CD14-positive monocyte (primary cell): ENCODE data around the gene NFAM1. TPM values are rescaled to one million over a fixed set of nuclear protein-coding genes. Genes with fewer than 3 reads are reported as not detected.
A peak's percentile ranks its signal among the peaks of the same experiment; 100 is the strongest.

Experiments
- DNase-seq, 3 donors: peaks; one replicate each; pipeline ENCODE4 v3.0.0-alpha.2; 2011 to 2022
- H2AFZ ChIP-seq: 2 replicates; pipeline ENCODE4 v1.6.0; 2012; ENCODE audit warnings: mild to moderate bottlenecking, low read depth, low read length, inconsistent platforms; ENCODE audit not compliant: insufficient read depth, poor library complexity, severe bottlenecking
- H3K27ac ChIP-seq, 2 donors: 1 replicate in 1 of 2; 2 replicates in 1 of 2; pipeline ENCODE4 v1.5.1; 2012 to 2013; ENCODE audit warnings: low read length in 2 of 2, control low read depth in 1 of 2, inconsistent platforms in 1 of 2, low read depth in 1 of 2, mild to moderate bottlenecking in 1 of 2
- H3K27me3 ChIP-seq, 2 donors: one replicate each; pipeline versions ENCODE4 v1.6.0 to v1.6.1; 2011 to 2013; ENCODE audit warnings: low read length in 2 of 2; ENCODE audit not compliant: control insufficient read depth in 2 of 2, insufficient read depth in 2 of 2
- H3K36me3 ChIP-seq, 2 donors: replicated peaks in 1 of 2; 1 replicate in 1 of 2; 2 replicates in 1 of 2; pipeline versions ENCODE4 v1.5.1 to v1.6.1; 2012 to 2013; ENCODE audit warnings: low read length in 2 of 2, control low read depth in 1 of 2, inconsistent platforms in 1 of 2, mild to moderate bottlenecking in 1 of 2; ENCODE audit not compliant: insufficient read depth in 2 of 2, control insufficient read depth in 1 of 2
- H3K4me1 ChIP-seq, 2 donors: 1 replicate in 1 of 2; 2 replicates in 1 of 2; pipeline versions ENCODE4 v1.5.1 to v1.6.1; 2012 to 2013; ENCODE audit warnings: low read length in 2 of 2, control low read depth in 1 of 2, inconsistent platforms in 1 of 2, mild to moderate bottlenecking in 1 of 2, moderate library complexity in 1 of 2; ENCODE audit not compliant: insufficient read depth in 2 of 2, control insufficient read depth in 1 of 2
- H3K4me2 ChIP-seq: replicated peaks from 2 replicates; pipeline ENCODE3; 2012; ENCODE audit warnings: low read length, moderate library complexity, mild to moderate bottlenecking; ENCODE audit not compliant: poor library complexity, severe bottlenecking; ENCODE audit errors: extremely low read depth
- H3K4me3 ChIP-seq, 3 experiments: fragments of 200-600 bp in 1 of 3; sonication (generic) in 1 of 3; replicated peaks in 1 of 3; 1 replicate in 2 of 3; 2 replicates in 1 of 3; pipeline ENCODE4 v1.5.1; 2011 to 2013; ENCODE audit warnings: low read length in 3 of 3, mild to moderate bottlenecking in 3 of 3, control low read depth in 2 of 3, low read depth in 2 of 3, inconsistent platforms in 1 of 3, moderate library complexity in 1 of 3
- H3K79me2 ChIP-seq: 2 replicates; pipeline ENCODE4 v1.6.0; 2012; ENCODE audit warnings: mild to moderate bottlenecking, control low read depth, inconsistent platforms, low read length, moderate library complexity; ENCODE audit not compliant: insufficient read depth
- H3K9ac ChIP-seq: 2 replicates; pipeline ENCODE4 v1.6.0; 2017; ENCODE audit warnings: low read length, mild to moderate bottlenecking; ENCODE audit not compliant: insufficient read depth, poor library complexity, severe bottlenecking
- H3K9me3 ChIP-seq, 2 donors: replicated peaks in 1 of 2; 1 replicate in 1 of 2; 2 replicates in 1 of 2; pipeline versions ENCODE4 v1.5.1 to v1.6.1; 2012 to 2013; ENCODE audit warnings: low read length in 2 of 2, control low read depth in 1 of 2; ENCODE audit not compliant: control insufficient read depth in 1 of 2, insufficient read depth in 1 of 2
- H4K20me1 ChIP-seq: 2 replicates; pipeline ENCODE4 v1.6.0; 2012; ENCODE audit warnings: mild to moderate bottlenecking, low read length, control low read depth, moderate library complexity; ENCODE audit not compliant: insufficient read depth
- H3K27ac Mint-ChIP-seq, 7 donors: one replicate each; pipeline ENCODE4 v1.8.0; 2020; ENCODE audit warnings: mild to moderate bottlenecking in 7 of 7, mixed read lengths in 7 of 7, moderate library complexity in 6 of 7, inconsistent platforms in 2 of 7
- H3K27me3 Mint-ChIP-seq, 3 donors: one replicate each; pipeline ENCODE4 v1.8.0; 2021 to 2022; ENCODE audit warnings: low read depth in 3 of 3, mild to moderate bottlenecking in 3 of 3, mixed read lengths in 3 of 3, moderate library complexity in 3 of 3, inconsistent platforms in 1 of 3
- H3K36me3 Mint-ChIP-seq, 2 donors: one replicate each; pipeline ENCODE4 v1.8.0; 2020; ENCODE audit warnings: mixed read lengths in 2 of 2, inconsistent platforms in 1 of 2, mild to moderate bottlenecking in 1 of 2
- H3K4me1 Mint-ChIP-seq: one replicate; pipeline ENCODE4 v1.8.0; 2020; ENCODE audit warnings: mild to moderate bottlenecking, mixed read lengths
- H3K4me3 Mint-ChIP-seq, 2 donors: one replicate each; pipeline ENCODE4 v1.8.0; 2020; ENCODE audit warnings: mild to moderate bottlenecking in 2 of 2, mixed read lengths in 2 of 2, moderate library complexity in 1 of 2
- H3K9me3 Mint-ChIP-seq, 7 donors: one replicate each; pipeline ENCODE4 v1.8.0; 2020 to 2022; ENCODE audit warnings: mixed read lengths in 7 of 7, mild to moderate bottlenecking in 6 of 7, moderate library complexity in 6 of 7, inconsistent platforms in 2 of 7
- CTCF ChIP-seq: fragments of 200-600 bp; IDR thresholded peaks from one replicate; pipeline ENCODE4 v1.8.0; 2022; ENCODE audit warnings: antibody characterized with exemption, mild to moderate bottlenecking
- WGBS: methylation state at CpG from one replicate; pipeline ENCODE4 v1.1.5; 2013; ENCODE audit warnings: missing lambda C conversion rate; ENCODE audit not compliant: insufficient coverage; 5-methylcytosine and 5-hydroxymethylcytosine counted together
- intact Hi-C, 2 donors: fragments of 100-400 bp; cut with micrococcal nuclease; formaldehyde crosslinking; loops; one replicate each; pipeline versions ENCODE4 v1.15.0 to v1.15.1; 2023
- polyA plus RNA-seq, 3 donors: library from polyadenylated mRNA; depleted of rRNA in 1 of 3; unstranded in 2 of 3; stranded (reverse) in 1 of 3; fragments of 300-500 nt in 2 of 3; fragments of >200 nt in 1 of 3; fragmentation: Illumina TruSeq in 2 of 3; gene quantifications; 1 replicate in 2 of 3; 2 replicates in 1 of 3; pipeline ENCODE4 v1.2.3, GENCODE V29; 2012 to 2021

NFAM1 gene
- polyA plus RNA-seq, 3 donors: 36.0 to 71.0 (median 69.7) TPM

- TF ChIP-seq CTCF: no peak
- peak in 2 of 3 donors; percentile 37 to 42 for DNase-seq
- H3K27ac Mint-ChIP-seq: peak overlapping the region in 5 of 7 donors; percentile 53 to 96 (median 72)
- Histone ChIP-seq H3K79me2 (peaks cover 67% of the 10 kb centered on the region), H3K27ac (peak overlapping the region; percentile 39 to 82), H3K27me3 (no peaks in the 10 kb centered on the region), H3K4me3 (peak overlapping the region in 1 of 3 experiments; percentile 28), H3K9ac (no peak overlapping the region), H3K36me3 (no peaks in the 10 kb centered on the region), H4K20me1 (peaks cover 7% of the 10 kb centered on the region), H2AFZ (no peak overlapping the region), H3K9me3 (no peaks in the 10 kb centered on the region), H3K4me2 (peak overlapping the region; percentile 96), H3K4me1 (peaks cover 88 to 97% of the 10 kb centered on the region in 2 donors)
- peaks cover 5 to 7% of the 10 kb centered on the region in 2 donors for H3K36me3 Mint-ChIP-seq
- peaks cover 83% of the 10 kb centered on the region for H3K4me1 Mint-ChIP-seq
- peaks cover 0 to under 1% (median 0%) of the 10 kb centered on the region in 7 donors for H3K9me3 Mint-ChIP-seq
- 78% methylated on average over 7 of the region's 14 CpGs for WGBS
- H3K4me3 Mint-ChIP-seq: no peak overlapping the region
- peaks cover 0 to 8% (median 0%) of the 10 kb centered on the region in 3 donors for H3K27me3 Mint-ChIP-seq
- intact Hi-C loops: loop anchor here (5.0 to 10.0 kb wide), 4 partner anchors 38 to 343 kb away; partner anchors contain the start of genes TCF20 (in 2 of the 2) and NDUFA6 (in 1 of the 2)
Measured at GRCh38 chr22:42434748-42435425, 2.7 kb upstream of the NFAM1 start.

- peaks cover 76% of the 10 kb centered on the region for H3K79me2 ChIP-seq
- H3K4me3 ChIP-seq: no peak overlapping the region
- TF ChIP-seq CTCF: no peak
- H3K27ac Mint-ChIP-seq: peak overlapping the region in 3 of 7 donors; percentile 46 to 99 (median 98)
- peaks cover 82% of the 10 kb centered on the region for H3K4me1 Mint-ChIP-seq
- H3K9me3 ChIP-seq: no peaks in the 10 kb centered on the region
- H3K27me3 Mint-ChIP-seq: peaks cover 0 to 8% (median 0%) of the 10 kb centered on the region in 3 donors
- H3K27ac ChIP-seq: peak overlapping the region; percentile 5 to 96
- no peak overlapping the region for H3K4me2 ChIP-seq
- H3K4me1 ChIP-seq: peaks cover 88 to 97% of the 10 kb centered on the region in 2 donors
- H3K9me3 Mint-ChIP-seq: peaks cover 0 to 2% (median 0%) of the 10 kb centered on the region in 7 donors
- peaks cover 11 to 16% of the 10 kb centered on the region in 2 donors for H3K36me3 Mint-ChIP-seq
- H3K4me3 Mint-ChIP-seq: no peak overlapping the region
- H3K36me3 ChIP-seq: peaks cover 4 to 5% of the 10 kb centered on the region in 2 donors
- H3K9ac ChIP-seq: no peak overlapping the region
- no peaks in the 10 kb centered on the region for H3K27me3 ChIP-seq
- WGBS: 92% methylated on average over 26 of the region's 27 CpGs
- intact Hi-C loops: loop anchor here (5.0 to 10.0 kb wide), 2 partner anchors 62 to 159 kb away; partner anchors contain the start of gene TCF20 (in 2 of the 2)
- H4K20me1 ChIP-seq: peaks cover 15% of the 10 kb centered on the region
- DNase-seq: no peak
- H2AFZ ChIP-seq: no peak overlapping the region
Measured at GRCh38 chr22:42433754-42434682, 1.8 kb upstream of the NFAM1 start.
